ENCODE results near the gene LAMB3. TPM values are rescaled to one million over a fixed set of nuclear protein-coding genes. Genes with fewer than 3 reads are reported as not detected.

Gene LAMB3
- total RNA-seq, 2 donors from 2014 or later = 92.5 to 110 TPM

DNA sequence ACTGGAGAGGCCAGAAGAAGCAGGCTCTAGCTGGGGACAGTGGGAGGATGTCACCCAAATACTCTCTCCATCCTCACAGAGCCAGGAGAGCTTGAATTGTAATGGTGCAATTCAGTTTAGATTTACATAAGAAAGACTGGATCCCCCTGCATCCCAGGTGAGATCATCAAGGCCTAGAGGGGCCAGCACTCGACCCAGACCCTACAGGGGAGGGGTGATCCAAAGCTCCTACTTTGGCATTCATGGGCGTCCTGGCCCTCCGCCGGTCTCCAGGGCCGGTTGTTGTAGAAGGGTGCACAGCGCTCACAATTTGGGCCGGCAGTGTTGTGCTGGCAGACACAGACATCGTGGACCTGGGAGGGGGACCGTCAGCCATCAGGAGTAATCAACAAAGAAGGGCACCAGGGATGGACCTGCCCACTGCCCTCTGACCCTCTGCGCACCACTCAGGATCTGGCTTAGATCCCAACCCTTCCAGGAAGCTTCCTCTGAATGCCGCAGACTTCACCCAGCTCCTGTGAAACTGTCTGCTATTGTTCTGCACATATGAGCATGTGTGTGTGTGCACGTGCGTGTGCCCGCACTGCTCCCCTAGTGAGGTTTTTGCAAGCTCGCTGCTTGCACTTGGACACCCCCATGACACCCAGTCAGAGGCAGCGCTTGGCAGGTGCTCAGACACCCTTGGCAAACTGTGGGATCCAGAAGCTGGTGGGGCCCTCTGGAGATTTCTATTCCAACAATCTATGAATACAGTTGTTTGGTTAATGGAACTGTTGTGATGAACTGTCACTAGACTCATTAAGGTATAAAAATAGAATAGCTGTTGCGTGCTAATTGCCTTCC is 21.6 kb downstream of the LAMB3 start:
- H3K36me3 ChIP-seq = peaks cover 6% of the 10 kb centered on the region
- H3K9me3 ChIP-seq = no peaks in the 10 kb centered on the region
- intact Hi-C loops (cut with DNase I) = no loop called here
- TF ChIP-seq, protein P1, sequence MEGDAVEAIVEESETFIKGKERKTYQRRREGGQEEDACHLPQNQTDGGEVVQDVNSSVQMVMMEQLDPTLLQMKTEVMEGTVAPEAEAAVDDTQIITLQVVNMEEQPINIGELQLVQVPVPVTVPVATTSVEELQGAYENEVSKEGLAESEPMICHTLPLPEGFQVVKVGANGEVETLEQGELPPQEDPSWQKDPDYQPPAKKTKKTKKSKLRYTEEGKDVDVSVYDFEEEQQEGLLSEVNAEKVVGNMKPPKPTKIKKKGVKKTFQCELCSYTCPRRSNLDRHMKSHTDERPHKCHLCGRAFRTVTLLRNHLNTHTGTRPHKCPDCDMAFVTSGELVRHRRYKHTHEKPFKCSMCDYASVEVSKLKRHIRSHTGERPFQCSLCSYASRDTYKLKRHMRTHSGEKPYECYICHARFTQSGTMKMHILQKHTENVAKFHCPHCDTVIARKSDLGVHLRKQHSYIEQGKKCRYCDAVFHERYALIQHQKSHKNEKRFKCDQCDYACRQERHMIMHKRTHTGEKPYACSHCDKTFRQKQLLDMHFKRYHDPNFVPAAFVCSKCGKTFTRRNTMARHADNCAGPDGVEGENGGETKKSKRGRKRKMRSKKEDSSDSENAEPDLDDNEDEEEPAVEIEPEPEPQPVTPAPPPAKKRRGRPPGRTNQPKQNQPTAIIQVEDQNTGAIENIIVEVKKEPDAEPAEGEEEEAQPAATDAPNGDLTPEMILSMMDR (IDR thresholded peaks at IDR 0.05) = no peak
- no peak overlapping the region for H3K27ac ChIP-seq
- no peak overlapping the region for H3K9ac ChIP-seq (ENCODE audit: low read depth in 2 of 2, low read length in 2 of 2)
- no peak overlapping the region for H3K4me3 ChIP-seq
- no peak for DNase-seq
- no peaks in the 10 kb centered on the region for H3K4me1 ChIP-seq
- H3K27me3 ChIP-seq = no peaks in the 10 kb centered on the region

DNA sequence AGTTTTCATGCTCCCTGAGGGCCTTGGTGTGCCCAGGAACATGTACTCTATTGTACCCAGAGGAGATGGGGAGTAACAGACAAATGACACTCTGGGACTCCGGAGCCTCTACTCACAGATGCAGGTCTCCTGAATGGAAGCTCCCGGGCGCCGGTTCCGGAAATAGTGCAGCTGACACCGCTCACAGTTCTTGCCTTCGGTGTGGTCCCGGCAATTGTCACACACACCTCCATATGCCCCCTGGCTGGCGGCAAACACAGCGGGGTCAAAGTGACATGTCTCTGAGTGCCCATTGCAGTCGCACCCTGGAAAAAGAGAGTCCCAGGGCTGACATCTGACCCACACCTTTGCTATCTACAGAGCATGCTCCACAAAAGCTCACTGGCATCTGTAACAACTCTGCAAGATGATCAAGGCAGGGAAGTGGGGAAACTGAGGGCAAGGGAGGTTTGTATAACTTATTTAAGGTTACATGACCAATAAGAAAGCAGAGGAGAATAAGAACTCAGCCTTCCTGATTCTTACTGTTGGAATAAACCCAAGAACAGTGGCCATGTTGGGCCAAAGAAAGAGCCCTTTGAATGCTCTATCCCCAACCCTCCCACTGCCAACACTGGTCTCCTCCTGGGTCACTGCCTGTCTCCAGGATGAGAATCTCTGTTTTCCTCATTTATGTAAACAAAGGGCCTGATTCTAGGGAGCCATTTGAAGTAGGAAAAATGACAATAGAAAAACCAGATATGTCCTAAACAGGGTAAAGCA is 22.4 kb downstream of the LAMB3 start:
- Histone ChIP-seq H3K4me1 (no peaks in the 10 kb centered on the region), H3K27me3 (no peaks in the 10 kb centered on the region), H3K27ac (no peak overlapping the region), H3K9ac (ENCODE audit: low read depth in 2 of 2, low read length in 2 of 2) (no peak overlapping the region), H3K4me3 (no peak overlapping the region), H3K9me3 (no peaks in the 10 kb centered on the region), H3K36me3 (peaks cover 6% of the 10 kb centered on the region)
- intact Hi-C loops (cut with DNase I) = loop anchor here (5.0 kb wide), 1 partner anchor 53 kb away; no protein-coding TSS in a partner anchor
- TF ChIP-seq, protein P1 (IDR thresholded peaks at IDR 0.05) = no peak
- no peak for DNase-seq

DNA sequence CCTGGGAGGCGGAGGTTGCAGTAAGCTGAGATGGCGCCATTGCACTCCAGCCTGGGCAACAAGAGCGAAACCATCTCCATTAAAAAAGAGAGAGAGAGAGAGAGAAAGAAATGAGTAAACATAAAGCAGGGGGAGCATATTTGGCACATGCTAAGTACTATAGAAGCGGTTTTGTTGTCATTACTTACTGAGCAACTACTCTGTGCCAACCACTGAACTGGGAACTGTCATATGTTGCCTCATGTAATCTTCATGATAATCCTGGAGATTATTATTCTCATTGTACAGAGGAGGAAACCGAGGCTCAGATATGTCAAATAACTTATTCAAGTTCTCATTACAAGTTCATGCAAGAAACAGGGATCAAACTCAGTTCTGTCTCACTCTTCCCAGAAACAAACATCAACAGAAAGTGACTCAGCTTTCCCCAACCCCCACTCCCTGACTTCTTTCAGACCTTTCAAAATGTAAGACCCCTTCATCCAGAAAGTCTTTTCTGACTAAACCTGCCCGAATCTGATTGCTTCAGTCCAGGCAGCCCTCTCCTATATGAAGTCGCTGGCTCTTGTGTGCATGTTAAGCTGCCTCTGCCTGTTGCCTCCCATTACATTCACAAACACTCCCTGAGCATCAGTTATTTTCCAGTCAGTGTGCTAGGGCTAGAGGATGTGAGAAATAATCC is 23.5 kb downstream of the LAMB3 start:
- Histone ChIP-seq H3K36me3 (peaks cover 6% of the 10 kb centered on the region), H3K9ac (ENCODE audit: low read depth in 2 of 2, low read length in 2 of 2) (no peak overlapping the region), H3K27me3 (no peaks in the 10 kb centered on the region), H3K4me3 (no peak overlapping the region), H3K27ac (no peak overlapping the region), H3K4me1 (no peaks in the 10 kb centered on the region), H3K9me3 (no peaks in the 10 kb centered on the region)
- intact Hi-C loops (cut with DNase I) = loop anchor here (5.0 kb wide), 1 partner anchor 51 kb away; no protein-coding TSS in a partner anchor
- TF ChIP-seq, protein P1 (IDR thresholded peaks at IDR 0.05) = no peak
- DNase-seq = no peak

DNA sequence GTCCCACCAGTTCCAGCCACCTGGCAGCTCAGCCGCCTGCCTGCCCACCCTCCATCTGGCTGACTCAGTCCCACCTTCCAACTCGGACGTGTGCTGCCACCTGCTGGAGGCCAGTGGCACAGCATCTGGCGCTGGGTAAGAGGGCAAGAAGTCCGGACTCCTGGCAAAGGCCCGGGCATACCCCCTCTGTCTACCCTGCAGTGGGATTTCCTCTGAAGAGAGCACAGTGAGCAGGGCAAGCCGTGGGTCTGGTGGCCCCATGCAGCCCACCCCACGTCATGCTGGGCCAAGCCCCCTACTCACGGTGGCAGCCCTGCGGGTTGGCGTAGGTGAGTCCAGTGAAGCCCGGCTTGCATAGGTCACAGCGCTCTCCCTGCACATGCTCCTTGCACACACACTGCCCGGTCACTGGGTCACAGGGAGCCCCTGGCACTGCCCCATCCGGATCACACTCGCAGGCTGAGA is 24.5 kb downstream of the LAMB3 start:
- H3K27me3 ChIP-seq = no peaks in the 10 kb centered on the region
- TF ChIP-seq, protein P1 (IDR thresholded peaks at IDR 0.05) = peak; percentile 90
- no peak overlapping the region for H3K4me3 ChIP-seq
- H3K27ac ChIP-seq = no peak overlapping the region
- peak overlapping the region in 1 of 2 donors; percentile 4 for H3K9ac ChIP-seq (ENCODE audit: low read depth in 2 of 2, low read length in 2 of 2)
- H3K36me3 ChIP-seq = peaks cover 6% of the 10 kb centered on the region
- intact Hi-C loops (cut with DNase I) = loop anchor here (5.0 kb wide), 1 partner anchor 50 kb away; no protein-coding TSS in a partner anchor
- H3K9me3 ChIP-seq = no peaks in the 10 kb centered on the region
- DNase-seq = peak; percentile 80
- H3K4me1 ChIP-seq = no peaks in the 10 kb centered on the region

Data from colonic mucosa (tissue), 4 donors.